ENCODE results near the gene NLRP12.
A peak's percentile ranks its signal among the peaks of the same experiment; 100 is the strongest.

Gene NLRP12

DNA sequence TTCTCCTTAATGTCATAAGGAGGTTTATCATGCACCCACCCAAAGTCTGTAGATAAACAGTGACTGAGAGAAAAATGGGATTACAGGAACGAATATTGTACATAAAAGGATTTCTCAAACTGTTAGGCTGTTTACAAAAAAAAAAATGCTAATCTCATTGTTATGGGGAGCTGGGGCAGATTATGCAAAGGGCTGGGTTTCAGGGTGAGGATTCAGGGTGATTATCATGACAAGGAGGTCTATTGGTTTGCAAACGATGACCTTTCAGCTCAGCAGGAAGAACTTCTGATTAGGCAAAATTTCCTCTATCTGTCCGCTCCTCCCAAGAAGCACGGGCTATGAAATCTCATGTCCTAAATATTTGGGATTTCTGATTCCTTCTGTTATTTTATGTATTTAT, 41.4 kb downstream of the NLRP12 start:
- no peak for TF ChIP-seq EP300 (IDR thresholded peaks at IDR 0.05; ENCODE audit: borderline replicate concordance)
- no peak for TF ChIP-seq TAF1 (IDR thresholded peaks at IDR 0.05; ENCODE audit: low read depth)

DNA sequence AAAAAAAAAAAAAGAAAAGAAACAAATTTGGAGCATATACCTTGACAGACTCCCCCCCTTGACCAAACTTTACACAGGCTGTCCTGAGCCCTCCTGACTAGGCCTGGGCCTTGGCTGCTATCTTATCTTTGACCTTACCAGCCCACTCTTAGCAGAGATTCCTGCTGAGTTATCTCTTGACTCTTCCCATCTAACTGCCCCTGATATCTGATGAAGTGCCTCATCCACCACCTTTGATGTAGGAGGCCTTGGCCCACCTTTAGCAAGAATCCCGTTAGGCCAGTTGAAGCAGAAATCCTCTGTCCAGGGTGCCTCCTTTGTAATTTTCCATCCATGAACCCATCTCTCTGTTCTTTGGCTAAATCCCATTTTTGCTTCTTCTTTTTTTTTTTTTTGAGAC, 43.6 kb downstream of the NLRP12 start:
- no peak for TF ChIP-seq TCF12 (IDR thresholded peaks at IDR 0.05; ENCODE audit: low read depth)
- TF ChIP-seq, protein P1, sequence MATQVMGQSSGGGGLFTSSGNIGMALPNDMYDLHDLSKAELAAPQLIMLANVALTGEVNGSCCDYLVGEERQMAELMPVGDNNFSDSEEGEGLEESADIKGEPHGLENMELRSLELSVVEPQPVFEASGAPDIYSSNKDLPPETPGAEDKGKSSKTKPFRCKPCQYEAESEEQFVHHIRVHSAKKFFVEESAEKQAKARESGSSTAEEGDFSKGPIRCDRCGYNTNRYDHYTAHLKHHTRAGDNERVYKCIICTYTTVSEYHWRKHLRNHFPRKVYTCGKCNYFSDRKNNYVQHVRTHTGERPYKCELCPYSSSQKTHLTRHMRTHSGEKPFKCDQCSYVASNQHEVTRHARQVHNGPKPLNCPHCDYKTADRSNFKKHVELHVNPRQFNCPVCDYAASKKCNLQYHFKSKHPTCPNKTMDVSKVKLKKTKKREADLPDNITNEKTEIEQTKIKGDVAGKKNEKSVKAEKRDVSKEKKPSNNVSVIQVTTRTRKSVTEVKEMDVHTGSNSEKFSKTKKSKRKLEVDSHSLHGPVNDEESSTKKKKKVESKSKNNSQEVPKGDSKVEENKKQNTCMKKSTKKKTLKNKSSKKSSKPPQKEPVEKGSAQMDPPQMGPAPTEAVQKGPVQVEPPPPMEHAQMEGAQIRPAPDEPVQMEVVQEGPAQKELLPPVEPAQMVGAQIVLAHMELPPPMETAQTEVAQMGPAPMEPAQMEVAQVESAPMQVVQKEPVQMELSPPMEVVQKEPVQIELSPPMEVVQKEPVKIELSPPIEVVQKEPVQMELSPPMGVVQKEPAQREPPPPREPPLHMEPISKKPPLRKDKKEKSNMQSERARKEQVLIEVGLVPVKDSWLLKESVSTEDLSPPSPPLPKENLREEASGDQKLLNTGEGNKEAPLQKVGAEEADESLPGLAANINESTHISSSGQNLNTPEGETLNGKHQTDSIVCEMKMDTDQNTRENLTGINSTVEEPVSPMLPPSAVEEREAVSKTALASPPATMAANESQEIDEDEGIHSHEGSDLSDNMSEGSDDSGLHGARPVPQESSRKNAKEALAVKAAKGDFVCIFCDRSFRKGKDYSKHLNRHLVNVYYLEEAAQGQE (IDR thresholded peaks at IDR 0.05; ENCODE audit: low read depth), result no peak
- no peak for TF ChIP-seq CREB1 (IDR thresholded peaks at IDR 0.05; ENCODE audit: low read depth)
- TF ChIP-seq TAF1 (IDR thresholded peaks at IDR 0.05; ENCODE audit: low read depth), result no peak

DNA sequence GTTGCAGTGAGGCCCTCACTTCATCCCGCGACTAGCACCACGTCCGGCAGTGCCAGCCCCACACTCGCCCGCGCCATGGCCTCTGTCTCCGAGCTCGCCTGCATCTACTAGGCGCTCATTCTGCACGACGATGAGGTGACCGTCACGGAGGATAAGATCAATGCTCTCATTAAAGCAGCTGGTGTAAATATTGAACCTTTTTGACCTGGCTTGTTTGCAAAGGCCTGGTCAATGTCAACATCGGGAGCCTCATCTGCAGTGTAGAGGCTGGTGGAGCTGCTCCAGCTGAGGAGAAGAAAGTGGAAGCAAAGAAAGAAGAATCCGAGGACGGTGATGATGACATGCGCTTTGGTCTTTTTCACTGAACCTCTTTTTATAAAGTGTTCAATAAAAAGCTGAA, 48.6 kb downstream of the NLRP12 start:
- TF ChIP-seq ZBTB7A (IDR thresholded peaks at IDR 0.05; ENCODE audit: low read depth), result no peak
- TF ChIP-seq, protein P2, sequence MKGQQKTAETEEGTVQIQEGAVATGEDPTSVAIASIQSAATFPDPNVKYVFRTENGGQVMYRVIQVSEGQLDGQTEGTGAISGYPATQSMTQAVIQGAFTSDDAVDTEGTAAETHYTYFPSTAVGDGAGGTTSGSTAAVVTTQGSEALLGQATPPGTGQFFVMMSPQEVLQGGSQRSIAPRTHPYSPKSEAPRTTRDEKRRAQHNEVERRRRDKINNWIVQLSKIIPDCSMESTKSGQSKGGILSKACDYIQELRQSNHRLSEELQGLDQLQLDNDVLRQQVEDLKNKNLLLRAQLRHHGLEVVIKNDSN (IDR thresholded peaks at IDR 0.05), result no peak
- TF ChIP-seq YY1 (IDR thresholded peaks at IDR 0.05; ENCODE audit: low read depth), result no peak
- no peak for TF ChIP-seq EGR1 (IDR thresholded peaks at IDR 0.05)

DNA sequence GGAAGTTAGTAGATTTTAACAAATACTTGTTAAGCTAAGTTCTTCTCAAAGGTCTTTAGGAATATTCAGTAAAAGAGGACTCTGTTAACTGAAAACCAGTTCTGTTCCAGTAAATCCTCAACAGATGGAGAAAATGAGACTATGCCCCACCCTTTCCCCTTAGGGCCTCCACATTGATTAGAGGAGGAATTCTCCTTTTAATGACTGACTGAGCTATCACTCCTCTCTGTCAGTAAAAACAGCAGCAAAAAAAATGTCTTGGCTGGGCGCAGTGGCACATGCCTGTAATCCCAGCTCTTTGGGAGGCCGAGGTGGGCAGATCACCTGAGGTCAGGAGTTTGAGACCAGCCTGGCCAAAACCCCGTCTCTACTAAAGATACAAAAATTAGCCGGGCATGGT, 50.1 kb downstream of the NLRP12 start:
- TF ChIP-seq NFIC (IDR thresholded peaks at IDR 0.05) (no peak), EGR1 (IDR thresholded peaks at IDR 0.05) (no peak), TEAD4 (IDR thresholded peaks at IDR 0.05) (no peak), TAF1 (IDR thresholded peaks at IDR 0.05; ENCODE audit: low read depth) (no peak), ZBTB7A (IDR thresholded peaks at IDR 0.05; ENCODE audit: low read depth) (no peak)
- TF ChIP-seq, protein P2 (IDR thresholded peaks at IDR 0.05), result no peak

DNA sequence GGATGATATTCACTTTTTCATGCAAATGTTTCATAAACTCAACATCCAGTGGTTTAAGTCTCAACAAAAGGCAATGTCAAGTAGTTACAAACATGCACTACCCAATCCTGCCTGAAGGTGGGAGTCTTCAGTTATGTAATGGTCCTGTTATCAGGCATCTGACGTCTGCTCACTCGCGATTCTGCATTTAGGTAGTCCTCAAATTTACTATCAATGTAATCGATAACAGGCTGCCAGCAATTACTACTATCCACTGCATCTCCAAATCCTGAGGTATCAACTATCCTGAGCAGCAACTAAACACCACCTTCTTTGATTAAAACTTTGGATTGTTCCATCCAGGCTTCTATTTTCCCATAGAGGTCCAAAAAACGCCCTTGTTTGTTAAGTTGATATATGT, 51.2 kb downstream of the NLRP12 start:
- TF ChIP-seq RAD21 (IDR thresholded peaks at IDR 0.05; ENCODE audit: low read depth), result peak; percentile 59
- TF ChIP-seq ZBTB7A (IDR thresholded peaks at IDR 0.05; ENCODE audit: low read depth), result no peak

DNA sequence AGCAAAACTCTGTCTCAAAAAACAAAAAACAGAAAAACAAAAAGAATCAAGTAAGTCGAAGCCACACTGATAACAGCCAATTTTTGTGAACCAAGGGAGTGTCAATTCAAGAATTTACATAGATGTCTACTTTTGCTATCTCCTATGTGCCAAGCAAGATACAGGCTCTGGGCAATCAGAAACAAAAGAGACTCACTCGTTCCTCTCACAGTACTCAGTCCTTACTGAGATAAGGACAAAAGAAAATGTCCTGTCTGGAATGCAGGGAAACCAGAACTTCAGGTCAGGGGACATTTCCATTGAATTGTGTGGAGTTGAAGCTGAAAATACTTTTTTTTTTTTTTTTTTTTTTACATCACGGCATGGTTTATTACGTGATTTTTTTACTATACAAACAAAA, 53.0 kb downstream of the NLRP12 start:
- TF ChIP-seq, protein P2 (IDR thresholded peaks at IDR 0.05), result no peak
- TF ChIP-seq EP300 (IDR thresholded peaks at IDR 0.05; ENCODE audit: borderline replicate concordance) (no peak), TEAD4 (IDR thresholded peaks at IDR 0.05) (peak; percentile 14; the same call in 1 of the 2 replicates), RAD21 (IDR thresholded peaks at IDR 0.05; ENCODE audit: low read depth) (no peak), CREB1 (IDR thresholded peaks at IDR 0.05; ENCODE audit: low read depth) (no peak), EGR1 (IDR thresholded peaks at IDR 0.05) (no peak), NFIC (IDR thresholded peaks at IDR 0.05) (no peak)
- TF ChIP-seq, protein P1 (IDR thresholded peaks at IDR 0.05; ENCODE audit: low read depth), result no peak
- TF ChIP-seq, protein P3, sequence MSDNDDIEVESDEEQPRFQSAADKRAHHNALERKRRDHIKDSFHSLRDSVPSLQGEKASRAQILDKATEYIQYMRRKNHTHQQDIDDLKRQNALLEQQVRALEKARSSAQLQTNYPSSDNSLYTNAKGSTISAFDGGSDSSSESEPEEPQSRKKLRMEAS (IDR thresholded peaks at IDR 0.05), result no peak

DNA sequence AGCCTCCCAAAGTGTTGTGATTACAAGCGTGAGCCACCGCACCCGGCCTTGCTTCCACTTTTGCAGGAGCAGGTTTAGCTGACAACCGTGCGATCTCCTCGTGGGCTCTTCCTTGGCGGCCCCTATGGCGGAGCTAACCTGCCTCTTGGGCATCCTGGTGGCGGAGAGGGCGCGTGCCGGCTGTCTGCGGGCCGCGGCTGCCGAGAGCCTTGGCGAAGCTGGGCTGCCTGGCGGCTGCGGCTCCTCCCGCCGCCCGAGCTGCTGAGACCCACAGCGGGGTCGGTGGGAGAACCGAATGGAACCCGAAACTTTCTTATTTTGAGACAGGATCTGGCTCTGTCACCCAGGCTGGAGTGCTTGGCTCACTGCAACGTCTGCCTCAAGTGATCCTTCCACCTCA, 55.7 kb downstream of the NLRP12 start:
- no peak for TF ChIP-seq CREB1 (IDR thresholded peaks at IDR 0.05; ENCODE audit: low read depth)
- TF ChIP-seq EGR1 (IDR thresholded peaks at IDR 0.05), result no peak
